HG03175 (cell line): ENCODE results near the gene ANGPTL5.
"Not testable (repeated sequence)": the region's sequence is repeated elsewhere in the genome, so short reads cannot be mapped to it uniquely, and the experiment has no call there.

Source experiments
- ATAC-seq: cut with Tn5 transposase; IDR thresholded peaks from one replicate; pipeline ENCODE4 v1.9.1; 2021; ENCODE audit warnings: mild to moderate bottlenecking, moderate library complexity; ENCODE audit not compliant: unreplicated experiment

Gene ANGPTL5

DNA sequence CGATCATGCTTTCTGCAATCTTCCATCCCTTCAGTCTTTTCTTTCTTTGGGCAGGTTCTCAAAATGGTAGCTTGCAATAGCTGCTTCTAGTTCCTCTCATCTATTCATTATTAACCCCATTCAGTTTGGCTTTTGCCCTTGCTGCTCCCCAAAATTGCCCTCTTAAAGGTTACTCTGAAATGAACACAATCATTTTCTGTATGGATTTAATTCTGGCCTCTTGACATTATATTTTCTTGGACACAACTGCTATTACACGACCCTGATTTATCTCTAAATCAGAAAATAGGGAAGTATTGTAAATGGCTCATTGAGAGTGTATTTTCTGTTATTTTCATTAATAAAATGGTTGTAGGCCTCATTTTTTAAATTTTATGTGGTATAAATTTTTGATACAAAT is at the start of gene ANGPTL5:
TSS of gene ANGPTL5 (minus strand) at position 101 of the 400 bp plus-strand sequence. CDS start 8,613 bp downstream, outside the sequence.
- ATAC-seq: no peak

DNA sequence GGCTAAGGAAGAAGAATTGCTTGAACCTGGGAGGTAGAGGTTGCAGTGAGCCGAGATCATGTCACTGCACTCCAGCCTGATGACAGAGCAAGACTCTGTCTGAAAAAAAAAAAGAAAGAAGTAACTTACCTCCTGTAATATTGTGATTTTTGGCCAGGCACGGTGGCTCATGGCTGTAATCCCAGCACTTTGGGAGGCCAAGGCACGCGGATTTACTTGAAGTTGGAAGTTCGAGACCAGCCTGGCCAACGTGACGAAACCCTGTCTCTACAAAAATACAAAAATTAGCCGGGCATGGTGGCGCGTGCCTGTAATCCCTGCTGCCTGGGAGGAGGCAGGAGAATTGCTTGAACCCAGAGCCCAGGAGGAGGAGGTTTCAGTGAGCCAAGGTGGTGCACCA is 47.9 kb upstream of the ANGPTL5 start:
- ATAC-seq: not testable (repeated sequence)

DNA sequence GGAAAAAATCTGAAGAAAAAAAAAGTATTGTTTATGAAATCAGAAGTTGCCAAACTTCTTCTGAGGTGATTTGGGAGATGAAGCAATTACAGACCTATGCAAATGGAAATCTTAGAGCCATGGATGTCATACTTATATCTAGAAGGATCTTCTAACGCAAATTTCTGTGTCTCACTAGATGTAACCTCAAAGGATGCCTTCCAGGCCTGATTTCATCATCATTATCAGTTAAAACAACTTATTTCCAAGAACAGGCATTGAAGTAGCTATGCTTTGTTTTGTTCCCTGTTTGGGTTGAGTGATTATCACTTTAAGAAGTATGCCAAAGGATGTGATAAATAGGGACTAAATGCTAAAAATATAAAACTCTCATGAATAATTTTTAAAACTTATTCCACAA is 43.9 kb upstream of the ANGPTL5 start:
- ATAC-seq: no peak

DNA sequence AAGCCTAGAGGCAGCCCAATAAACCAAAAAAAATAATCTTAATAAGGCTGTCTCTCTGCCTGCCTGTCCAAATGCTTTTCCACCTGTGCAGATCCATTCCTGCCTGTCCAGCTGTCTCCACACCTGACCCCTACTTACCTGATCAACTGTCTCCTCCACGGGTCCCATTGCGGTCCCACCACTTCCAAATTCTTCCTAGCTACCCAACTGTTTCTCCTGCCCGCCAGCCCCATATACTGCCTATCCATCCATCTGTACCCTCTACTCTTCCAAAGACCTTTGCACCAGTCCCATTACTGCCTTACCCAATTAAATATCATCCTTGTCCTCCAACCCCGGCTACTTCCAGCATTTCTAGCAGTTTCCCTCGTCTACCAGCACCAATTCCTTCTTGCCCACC is 39.4 kb upstream of the ANGPTL5 start:
- ATAC-seq: no peak

DNA sequence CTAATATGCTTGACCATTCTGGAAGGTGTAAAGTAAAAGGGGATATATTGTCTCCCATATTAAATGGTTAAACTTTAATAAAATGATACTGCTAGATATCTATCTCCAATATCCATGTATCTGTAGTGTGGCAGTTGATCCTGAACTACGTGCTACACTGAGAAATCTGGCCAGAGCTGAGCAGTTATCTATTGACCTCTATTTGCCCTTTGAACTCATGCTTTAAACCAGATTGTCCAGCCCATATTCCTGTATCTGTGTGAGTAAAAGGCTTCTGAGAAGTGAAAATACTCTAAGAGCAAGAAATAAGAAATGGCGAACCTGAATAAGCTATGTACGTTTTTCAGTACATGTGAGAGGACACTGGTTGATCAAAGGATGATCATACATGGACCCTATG is 39.0 kb upstream of the ANGPTL5 start:
- ATAC-seq: no peak

DNA sequence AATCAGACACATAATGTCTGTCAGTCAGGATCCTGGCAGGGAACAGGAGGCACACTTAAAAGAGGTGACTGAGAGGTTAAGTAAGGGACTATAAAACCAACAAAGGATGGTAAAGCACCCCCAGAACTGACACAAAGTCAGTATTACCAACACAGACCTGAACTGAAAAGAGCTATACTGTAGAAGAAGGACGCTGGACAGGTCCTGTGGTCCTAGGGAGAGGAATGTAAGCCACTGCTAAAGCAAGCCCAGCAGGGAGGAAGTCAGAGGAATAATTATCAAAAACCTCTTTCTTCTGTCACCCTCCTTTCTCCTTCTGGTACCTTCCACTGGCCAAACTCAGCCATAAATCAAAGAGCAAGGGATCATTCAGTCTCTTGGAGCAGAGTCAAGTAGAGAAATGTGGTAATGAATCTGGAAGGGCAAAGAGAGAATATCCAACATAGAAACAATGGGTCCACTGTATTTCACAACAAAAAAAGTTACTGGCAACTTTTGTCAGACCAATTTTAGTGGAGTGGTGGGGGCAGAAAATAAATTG is 33.4 kb upstream of the ANGPTL5 start:
- ATAC-seq: no peak

DNA sequence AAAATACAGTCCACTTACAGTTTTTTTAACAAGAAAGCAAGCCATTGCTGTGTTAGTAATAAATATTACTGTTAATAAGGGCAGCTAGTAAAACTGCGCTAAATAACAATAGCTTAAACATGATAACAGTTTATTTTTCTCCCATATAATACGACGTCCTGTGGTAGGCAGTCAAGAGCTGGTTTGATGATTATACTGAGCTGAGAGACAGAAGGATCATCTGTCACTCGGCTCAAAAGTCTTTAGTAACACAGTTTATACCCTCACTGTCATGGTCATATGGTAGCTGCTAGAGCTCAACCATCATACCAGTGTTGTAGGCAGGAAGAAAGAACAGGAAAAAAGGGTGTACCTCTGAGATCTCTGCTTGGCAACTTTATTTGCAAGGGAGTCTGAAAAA is 29.1 kb upstream of the ANGPTL5 start:
- no peak for ATAC-seq

DNA sequence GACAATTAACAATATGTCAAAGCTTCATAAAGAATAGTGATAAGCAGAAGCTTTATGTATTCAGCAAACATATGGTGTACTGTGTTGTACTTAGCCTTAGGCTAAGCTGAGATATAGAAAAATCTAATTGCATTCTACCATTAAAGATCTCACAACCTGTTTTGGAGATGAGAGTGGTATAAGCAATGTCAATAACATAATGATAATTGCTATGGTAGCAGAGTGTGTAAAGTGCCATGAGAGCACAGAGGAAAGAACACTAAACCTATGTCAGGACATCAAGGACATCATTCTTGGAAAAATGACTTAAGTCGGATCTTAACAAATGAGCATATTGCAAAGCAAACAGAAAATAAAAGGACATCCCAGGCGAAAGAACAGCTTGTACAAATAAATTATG is 28.6 kb upstream of the ANGPTL5 start:
- ATAC-seq: no peak

DNA sequence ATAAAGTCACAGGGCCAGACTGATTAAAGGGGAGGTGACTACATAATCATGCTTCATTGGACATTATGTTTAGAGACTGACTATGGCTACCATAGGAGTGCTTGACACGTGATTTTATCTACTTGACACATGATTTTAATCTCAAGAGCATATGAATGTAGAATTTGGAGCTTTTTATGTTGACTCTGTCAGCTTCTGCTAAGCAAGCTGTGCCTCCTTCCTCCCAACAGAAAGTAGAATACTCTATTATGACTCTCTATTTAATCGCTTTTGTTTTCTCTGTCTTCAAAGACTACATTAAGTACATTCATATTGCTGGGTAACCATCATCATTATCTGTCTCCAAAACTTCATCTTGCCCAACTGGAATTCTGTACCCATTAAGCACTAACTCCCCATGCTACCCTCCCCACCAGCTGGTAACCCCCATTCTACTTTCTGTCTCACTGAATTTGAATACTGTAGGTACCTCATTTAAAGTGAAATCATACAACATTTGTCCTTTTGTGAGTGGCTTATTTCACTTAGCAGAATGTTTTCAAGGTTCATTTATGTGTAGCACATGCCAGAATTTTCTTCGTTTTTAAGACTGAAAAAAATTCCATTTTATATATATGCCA is 24.7 kb upstream of the ANGPTL5 start:
- no peak for ATAC-seq

DNA sequence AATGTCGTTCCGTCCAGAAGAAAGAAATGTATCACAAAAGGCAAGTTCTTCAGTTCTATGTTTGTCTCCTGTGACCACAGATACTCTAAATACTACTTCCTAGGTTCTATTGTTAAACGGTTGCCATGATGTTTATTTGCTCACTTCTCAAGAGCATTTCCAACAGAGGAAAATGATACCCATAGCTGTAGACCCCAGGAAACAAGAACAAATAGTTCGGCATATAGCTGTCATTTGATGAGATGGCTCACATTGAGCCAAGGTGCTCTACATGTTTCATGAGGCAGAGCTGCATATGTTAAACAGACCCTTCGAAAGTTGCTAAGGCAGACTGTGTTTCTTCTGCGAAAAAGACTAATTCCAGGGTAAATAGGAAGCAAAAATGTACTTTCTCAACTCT is 15.4 kb upstream of the ANGPTL5 start:
- ATAC-seq: no peak

DNA sequence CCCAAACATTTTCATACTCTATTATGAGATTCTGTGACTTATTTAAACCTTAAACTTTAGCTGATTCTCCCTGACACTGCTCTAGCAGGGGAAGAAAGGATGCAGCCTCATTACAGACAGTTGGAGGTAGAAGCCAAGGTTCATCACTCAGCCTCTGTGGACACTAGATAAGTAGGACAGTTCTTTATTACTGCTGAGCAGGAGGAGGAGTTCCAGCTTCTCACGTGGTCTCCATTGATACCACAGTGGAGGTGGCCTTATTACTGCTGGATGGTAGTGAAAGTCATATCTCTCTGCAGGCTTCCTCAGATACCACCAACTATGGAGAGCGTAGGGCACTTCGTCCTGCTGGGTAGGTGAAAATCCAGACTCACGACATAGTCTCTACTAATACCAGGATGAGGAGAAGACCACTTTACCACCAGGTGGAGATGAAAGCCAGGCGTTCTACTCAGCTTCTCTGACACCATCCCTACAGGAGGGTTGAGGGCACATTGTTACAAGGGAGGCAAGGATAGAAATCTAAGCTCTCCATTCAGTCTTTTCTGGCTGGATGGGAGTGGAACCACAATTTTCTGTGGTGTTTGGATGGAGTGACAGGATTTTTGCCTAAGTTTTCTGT is 13.1 kb upstream of the ANGPTL5 start:
- ATAC-seq: no peak

DNA sequence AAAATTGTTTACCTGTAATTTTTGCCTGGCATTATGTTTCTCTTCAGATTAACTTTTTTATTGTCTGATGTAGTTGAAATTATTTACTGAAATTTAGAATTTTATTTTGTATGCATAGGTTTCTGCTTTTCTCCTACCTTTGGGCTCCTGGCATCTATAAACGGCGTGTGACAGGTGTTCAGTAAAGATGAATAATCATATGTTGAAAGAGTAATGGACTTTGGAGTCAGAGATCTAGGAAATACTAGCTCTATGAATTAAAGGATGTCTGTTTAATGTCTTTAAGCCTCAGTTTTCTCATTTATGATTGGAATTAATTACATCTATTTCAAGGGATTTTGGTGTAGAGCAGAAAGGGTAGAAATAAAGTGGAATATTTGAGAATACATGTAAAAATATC is 7.2 kb upstream of the ANGPTL5 start:
- ATAC-seq: no peak

DNA sequence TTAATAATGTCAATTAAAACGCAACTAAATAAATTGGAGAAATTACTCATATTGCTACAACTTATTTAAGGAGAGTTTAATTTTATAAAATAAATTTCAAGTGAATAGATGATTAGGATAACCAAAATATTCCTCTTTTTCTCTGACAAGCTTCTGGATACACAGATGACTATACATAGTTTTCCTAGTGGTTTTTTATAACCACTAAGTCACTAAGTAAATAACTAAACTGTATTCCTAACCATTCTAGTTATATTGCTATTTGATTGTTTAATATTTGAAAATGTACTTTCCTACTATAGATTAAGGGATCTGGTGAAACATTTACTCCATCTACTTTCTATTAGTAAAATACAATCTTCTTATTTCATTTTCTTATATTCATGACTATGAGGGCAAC is 4.7 kb upstream of the ANGPTL5 start:
- no peak for ATAC-seq

DNA sequence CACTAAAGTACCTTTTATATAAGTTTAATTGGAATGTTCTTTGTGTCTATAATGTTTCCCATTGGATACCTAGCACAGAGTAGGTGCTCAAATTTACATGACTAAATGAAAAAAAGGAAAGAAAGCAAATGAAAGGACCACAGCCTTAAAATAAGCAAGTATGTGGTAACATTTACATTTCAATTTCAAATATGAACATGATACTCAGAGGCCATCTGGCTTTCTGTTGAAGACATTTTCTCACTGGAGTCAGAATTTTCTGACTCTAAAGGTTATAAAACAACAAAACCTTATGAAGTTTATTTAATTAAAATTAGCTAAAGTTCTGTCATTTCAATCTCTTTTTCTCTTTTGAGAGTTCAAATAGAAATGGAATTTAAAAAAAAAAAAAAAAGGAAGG is 904 bp upstream of the ANGPTL5 start:
- no peak for ATAC-seq

DNA sequence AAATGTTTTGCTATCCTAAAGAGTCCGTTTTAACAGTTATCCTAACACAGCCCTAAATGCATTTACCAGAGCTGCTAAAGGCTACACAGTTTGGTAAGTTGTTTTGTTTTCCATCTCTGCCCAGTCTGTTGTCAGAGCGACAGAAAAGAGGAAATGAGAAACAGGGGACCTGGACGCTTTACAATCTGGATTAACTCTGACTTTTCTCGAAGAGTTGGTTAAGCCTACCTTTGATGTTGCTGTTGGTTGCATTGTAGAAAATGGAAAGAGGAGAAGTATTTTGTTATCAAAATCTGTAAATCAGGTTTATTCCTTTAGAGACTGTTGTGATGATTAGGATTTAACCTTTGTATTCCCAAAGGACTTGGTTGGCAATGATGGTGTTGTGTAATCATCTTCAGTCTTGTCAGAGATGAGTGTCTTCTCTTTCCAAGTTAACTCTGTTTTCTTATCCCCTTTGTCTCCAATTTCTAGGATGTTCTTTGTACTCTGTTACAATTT is 481 bp downstream of the ANGPTL5 start:
- peak; percentile 61 for ATAC-seq

DNA sequence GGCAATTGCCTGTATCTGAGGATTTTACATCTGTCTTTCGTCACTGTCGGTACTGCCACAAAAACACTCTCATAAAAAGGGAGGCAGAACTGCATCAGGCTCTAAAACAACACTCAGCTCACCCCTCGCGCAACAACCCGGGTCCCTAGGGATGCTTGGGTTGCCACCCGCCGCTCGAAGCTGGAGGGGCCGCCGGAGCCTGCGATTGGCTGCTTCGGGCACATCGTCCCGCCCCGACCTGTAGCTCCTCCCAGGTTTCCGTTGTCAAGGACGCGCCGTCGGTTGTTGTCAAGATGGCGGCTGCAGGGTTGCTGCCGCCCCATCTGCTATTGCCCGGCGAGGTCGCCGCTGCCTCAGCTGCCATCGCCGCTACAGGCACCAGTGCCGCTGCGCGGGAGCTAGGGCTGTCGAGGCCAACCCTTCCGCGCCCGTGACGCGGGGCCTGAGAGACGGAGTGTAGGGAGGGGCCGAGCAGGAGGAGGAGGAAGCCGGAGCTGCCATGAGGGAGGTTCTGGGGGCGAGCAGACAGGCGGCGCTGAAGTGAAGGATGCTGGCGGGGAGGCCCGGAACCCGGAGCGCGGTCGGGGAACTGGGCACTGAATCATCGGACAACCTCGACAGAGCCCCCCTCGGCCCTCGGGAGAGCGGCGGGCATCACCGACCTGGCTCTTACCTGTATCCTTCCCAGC is 1.4 kb downstream of the ANGPTL5 start, which contains the start of gene CEP126:
TSS of gene CEP126 (plus strand) at position 273 of the 689 bp plus-strand sequence. CDS start at position 548, 275 bp downstream.
- ATAC-seq: peak; percentile 97

DNA sequence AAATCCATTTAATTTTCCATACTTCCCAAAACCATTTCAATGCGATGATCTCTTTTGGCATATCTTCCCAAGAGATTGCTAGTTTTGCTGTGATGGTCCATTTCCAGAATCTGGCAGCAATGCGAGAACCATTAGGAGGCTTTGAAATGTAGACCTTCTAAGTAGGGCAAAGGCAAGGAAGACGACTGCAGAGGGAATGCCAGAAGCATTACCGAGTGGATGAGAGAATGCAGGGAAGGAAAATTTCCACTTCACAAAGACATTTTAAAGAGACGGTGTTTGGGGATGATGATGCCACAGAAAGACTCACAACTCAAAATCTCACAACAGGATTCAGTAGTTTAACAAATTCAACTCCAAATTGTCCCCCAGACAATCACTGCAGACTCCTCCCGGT is 2.0 kb downstream of the ANGPTL5 start:
- ATAC-seq: no peak

DNA sequence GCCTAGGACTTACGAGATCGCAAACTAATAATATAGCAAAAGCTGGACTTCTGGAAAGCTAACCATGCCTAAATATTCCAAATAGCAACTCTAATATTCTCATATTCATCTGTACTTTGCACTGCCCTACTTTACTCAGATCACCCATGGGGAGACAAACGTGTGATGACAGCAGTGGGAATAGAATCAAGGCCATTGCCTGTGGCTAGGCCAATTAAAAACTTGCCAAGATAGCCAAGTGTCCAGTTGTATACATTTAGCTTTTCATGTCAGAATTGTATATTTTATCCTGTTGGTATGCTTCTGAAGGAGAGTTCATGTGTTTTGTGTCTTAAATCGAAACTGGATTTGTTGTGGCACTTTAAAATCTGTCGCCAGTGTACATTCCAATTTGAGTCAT is 2.7 kb downstream of the ANGPTL5 start:
- no peak for ATAC-seq

DNA sequence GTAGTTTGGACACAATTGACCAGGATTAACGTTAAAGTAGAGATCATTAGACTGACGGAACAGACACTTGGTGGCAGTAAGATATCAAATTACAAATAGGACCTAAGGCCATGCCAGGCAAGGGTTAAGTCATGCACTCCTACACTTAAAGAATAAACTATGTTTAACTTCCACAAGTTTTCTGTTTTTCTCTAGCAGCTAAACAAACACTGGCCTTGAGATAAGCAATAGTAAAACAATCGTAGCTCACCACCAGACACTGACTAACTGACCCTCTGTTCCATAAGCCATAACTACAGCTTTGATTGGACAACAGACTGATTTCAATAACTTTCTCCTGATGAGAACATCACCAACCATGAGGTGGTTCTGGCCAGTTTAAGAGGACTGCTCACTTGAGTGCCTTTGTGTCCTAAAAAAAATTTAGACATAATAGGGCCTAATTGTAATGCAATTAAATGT is 3.5 kb downstream of the ANGPTL5 start:
- no peak for ATAC-seq

DNA sequence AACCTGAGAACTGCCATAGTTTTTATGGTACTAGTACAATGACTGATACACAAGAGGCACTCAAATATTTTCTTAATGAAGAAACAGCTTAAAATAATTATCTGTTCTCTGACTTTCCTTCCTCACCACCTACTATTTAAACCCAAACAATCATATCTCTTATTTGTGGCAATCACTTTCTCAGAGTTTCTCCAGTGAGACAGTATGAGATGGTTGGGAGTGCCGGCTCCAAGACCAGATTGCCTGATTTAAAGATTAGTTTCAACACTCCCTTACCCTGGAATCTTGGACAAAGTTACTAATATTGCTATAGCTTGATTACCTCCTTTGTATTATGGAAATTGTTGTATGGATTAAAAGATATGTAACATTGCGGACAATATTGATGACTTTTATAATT is 7.2 kb downstream of the ANGPTL5 start:
- ATAC-seq: no peak

DNA sequence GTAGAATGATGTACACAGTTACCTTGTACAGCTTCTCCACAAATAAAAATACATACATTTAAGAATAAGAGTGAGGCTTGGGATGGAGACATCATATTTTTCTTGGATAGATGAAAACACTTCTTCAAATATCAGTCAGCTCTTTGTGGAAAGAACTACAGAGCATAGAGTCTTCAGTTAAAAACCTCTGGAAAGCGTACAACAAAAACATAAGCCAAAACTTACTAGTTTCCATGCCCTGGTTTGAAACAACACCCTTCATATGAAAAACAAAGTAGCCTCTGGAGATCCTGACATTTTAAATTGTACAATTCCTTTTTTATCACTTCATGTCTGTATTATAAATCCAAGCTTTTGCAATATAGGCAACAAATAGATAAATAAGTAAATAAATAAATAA is 8.5 kb downstream of the ANGPTL5 start:
- no peak for ATAC-seq

DNA sequence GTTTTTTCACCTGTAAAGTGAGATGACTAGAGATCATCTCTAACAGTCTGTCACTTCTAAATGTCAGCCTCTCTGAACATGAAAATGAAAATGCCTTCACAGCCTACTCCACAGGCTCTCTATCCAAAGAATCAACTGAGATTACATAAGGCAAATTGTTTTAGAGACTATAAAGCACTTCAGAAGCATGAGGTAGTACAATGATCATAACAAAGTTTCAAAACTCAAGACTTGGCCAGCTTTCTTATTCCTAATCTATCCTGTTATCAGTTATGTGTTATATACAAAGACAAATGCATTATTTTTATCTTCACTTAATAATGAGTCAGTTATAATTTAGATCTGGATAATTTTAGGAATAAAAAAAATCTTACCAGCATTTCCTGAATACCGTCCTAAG is 21.8 kb downstream of the ANGPTL5 start:
- ATAC-seq: no peak
